Upper lobe of left lung (tissue), 4 donors: Measurements from ENCODE around the gene DDX11.
"Not testable (repeated sequence)": the region's sequence is repeated elsewhere in the genome, so short reads cannot be mapped to it uniquely, and the experiment has no call there.

Experiments
- CTCF ChIP-seq, 6 experiments: fragments of 450-650 bp in 4 of 6; fragments of 200-600 bp in 2 of 6; sonication (generic) in 2 of 6; IDR thresholded peaks; one replicate each; pipeline ENCODE4 v1.5.1; 2016 to 2019; ENCODE audit warnings: antibody characterized with exemption in 6 of 6
- POLR2A ChIP-seq, 4 donors: fragments of 450-650 bp; IDR thresholded peaks; one replicate each; pipeline ENCODE4 v1.5.1; 2016 to 2017; ENCODE audit warnings: antibody characterized with exemption in 4 of 4, mild to moderate bottlenecking in 2 of 4

- not testable (repeated sequence) for TF ChIP-seq CTCF, POLR2A (IDR thresholded peaks at IDR 0.05)
Observed at GRCh38 chr12:31067656-31068055, 6.0 kb upstream of the DDX11 start.
